ENCODE measurements around the gene EIPR1. TPM values are rescaled to one million over a fixed set of nuclear protein-coding genes. Genes with fewer than 3 reads are reported as not detected.

The EIPR1 gene
- total RNA-seq, 1 experiment from 2014 or later: 36.9 TPM

DNA sequence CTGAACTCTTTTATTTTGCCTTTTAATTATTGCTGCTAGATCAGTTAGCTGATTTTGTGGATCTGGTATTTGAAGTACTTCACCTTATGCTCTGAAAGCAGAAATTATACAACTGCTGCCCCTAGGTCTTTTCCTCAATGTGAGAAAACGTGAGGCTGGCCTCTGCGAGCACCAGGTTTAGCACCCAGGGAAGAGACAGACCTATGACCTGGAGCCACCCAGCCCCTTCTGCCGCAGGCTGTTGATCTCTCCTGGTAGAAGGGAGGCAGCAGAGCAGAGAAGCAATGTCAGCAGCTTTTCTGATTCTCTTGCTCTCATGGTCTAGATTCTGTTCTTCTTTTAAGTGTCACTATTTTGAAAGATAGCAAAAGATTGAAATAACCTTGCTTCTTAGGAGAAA is 21.8 kb upstream of the EIPR1 start:
- Histone ChIP-seq H3K36me3 (ENCODE audit: control insufficient read depth, insufficient read depth, low read length) (peaks cover 1% of the 10 kb centered on the region; the same call in 1 of the 2 replicates), H3K27me3 (replicated peaks; ENCODE audit: control insufficient read depth, insufficient read depth, low read length) (no peaks in the 10 kb centered on the region), H3K4me3 (ENCODE audit: low read depth, low read length) (no peak overlapping the region), H3K9me3 (peaks cover 15% of the 10 kb centered on the region), H3K4me1 (no peaks in the 10 kb centered on the region)
- no peaks in the 10 kb centered on the region for H3K27me3 Mint-ChIP-seq (ENCODE audit: insufficient read depth, unreplicated experiment)
- intact Hi-C loops (cut with micrococcal nuclease; ENCODE audit: unreplicated experiment): no loop called here
- ChIA-PET CTCF (no interaction called here), POLR2A (no interaction called here)
- H3K9me3 Mint-ChIP-seq (ENCODE audit: unreplicated experiment): peaks cover 11% of the 10 kb centered on the region
- no peak overlapping the region for H3K4me3 Mint-ChIP-seq (ENCODE audit: unreplicated experiment)
- no peaks in the 10 kb centered on the region for H3K4me1 Mint-ChIP-seq (ENCODE audit: low read depth, unreplicated experiment)
- TF ChIP-seq, protein P1, sequence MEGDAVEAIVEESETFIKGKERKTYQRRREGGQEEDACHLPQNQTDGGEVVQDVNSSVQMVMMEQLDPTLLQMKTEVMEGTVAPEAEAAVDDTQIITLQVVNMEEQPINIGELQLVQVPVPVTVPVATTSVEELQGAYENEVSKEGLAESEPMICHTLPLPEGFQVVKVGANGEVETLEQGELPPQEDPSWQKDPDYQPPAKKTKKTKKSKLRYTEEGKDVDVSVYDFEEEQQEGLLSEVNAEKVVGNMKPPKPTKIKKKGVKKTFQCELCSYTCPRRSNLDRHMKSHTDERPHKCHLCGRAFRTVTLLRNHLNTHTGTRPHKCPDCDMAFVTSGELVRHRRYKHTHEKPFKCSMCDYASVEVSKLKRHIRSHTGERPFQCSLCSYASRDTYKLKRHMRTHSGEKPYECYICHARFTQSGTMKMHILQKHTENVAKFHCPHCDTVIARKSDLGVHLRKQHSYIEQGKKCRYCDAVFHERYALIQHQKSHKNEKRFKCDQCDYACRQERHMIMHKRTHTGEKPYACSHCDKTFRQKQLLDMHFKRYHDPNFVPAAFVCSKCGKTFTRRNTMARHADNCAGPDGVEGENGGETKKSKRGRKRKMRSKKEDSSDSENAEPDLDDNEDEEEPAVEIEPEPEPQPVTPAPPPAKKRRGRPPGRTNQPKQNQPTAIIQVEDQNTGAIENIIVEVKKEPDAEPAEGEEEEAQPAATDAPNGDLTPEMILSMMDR (IDR thresholded peaks at IDR 0.05; ENCODE audit: insufficient read depth in 1 of 2, low read depth in 1 of 2, low read length in 1 of 2, severe bottlenecking in 1 of 2, unreplicated experiment in 1 of 2): no peak
- peaks cover 36% of the 10 kb centered on the region for H3K36me3 Mint-ChIP-seq (ENCODE audit: insufficient read depth, unreplicated experiment)
- no peak for DNase-seq
- BruUV-seq (replicated peaks): no TSS peak
- H3K27ac Mint-ChIP-seq (ENCODE audit: unreplicated experiment): no peak overlapping the region

DNA sequence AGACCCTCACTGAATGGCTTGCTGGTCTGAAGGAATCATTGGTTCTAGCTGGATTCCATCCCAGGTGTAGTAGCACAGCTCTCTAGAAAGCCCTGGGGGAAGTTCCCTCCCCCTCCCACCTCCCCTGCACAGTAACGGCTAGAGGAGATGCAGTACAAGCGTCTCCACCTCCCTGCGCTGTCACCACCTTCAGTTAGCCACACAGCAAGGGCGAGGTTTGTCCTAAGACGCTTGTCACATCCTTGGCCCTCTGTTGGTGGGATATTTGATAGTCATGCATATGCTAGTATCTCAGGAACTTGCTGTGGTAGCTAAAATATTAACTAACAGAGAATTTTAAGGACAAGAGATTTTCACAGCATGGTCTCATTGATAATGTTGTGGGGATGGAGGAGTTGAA is 21.2 kb upstream of the EIPR1 start:
- Mint-ChIP-seq H3K4me1 (ENCODE audit: low read depth, unreplicated experiment) (no peaks in the 10 kb centered on the region), H3K9me3 (ENCODE audit: unreplicated experiment) (peaks cover 11% of the 10 kb centered on the region), H3K4me3 (ENCODE audit: unreplicated experiment) (no peak overlapping the region), H3K27me3 (ENCODE audit: insufficient read depth, unreplicated experiment) (no peaks in the 10 kb centered on the region), H3K36me3 (ENCODE audit: insufficient read depth, unreplicated experiment) (peaks cover 33% of the 10 kb centered on the region), H3K27ac (ENCODE audit: unreplicated experiment) (no peak overlapping the region)
- TF ChIP-seq, protein P1 (IDR thresholded peaks at IDR 0.05; ENCODE audit: insufficient read depth in 1 of 2, low read depth in 1 of 2, low read length in 1 of 2, severe bottlenecking in 1 of 2, unreplicated experiment in 1 of 2): no peak
- Histone ChIP-seq H3K27me3 (replicated peaks; ENCODE audit: control insufficient read depth, insufficient read depth, low read length) (no peaks in the 10 kb centered on the region), H3K4me1 (no peaks in the 10 kb centered on the region), H3K4me3 (ENCODE audit: low read depth, low read length) (no peak overlapping the region), H3K36me3 (ENCODE audit: control insufficient read depth, insufficient read depth, low read length) (peaks cover 1% of the 10 kb centered on the region; the same call in 1 of the 2 replicates), H3K9me3 (peaks cover 15% of the 10 kb centered on the region)
- DNase-seq: no peak
- CTCF ChIA-PET: no interaction called here
- no TSS peak for BruUV-seq (replicated peaks)
- intact Hi-C loops (cut with micrococcal nuclease; ENCODE audit: unreplicated experiment): no loop called here
- POLR2A ChIA-PET: no interaction called here

- Mint-ChIP-seq H3K27ac (ENCODE audit: unreplicated experiment) (no peak overlapping the region), H3K36me3 (ENCODE audit: insufficient read depth, unreplicated experiment) (peaks cover 32% of the 10 kb centered on the region), H3K4me3 (ENCODE audit: unreplicated experiment) (no peak overlapping the region), H3K4me1 (ENCODE audit: low read depth, unreplicated experiment) (no peaks in the 10 kb centered on the region), H3K9me3 (ENCODE audit: unreplicated experiment) (peaks cover 11% of the 10 kb centered on the region), H3K27me3 (ENCODE audit: insufficient read depth, unreplicated experiment) (no peaks in the 10 kb centered on the region)
- TF ChIP-seq, protein P1 (IDR thresholded peaks at IDR 0.05; ENCODE audit: insufficient read depth in 1 of 2, low read depth in 1 of 2, low read length in 1 of 2, severe bottlenecking in 1 of 2, unreplicated experiment in 1 of 2): no peak
- intact Hi-C loops (cut with micrococcal nuclease; ENCODE audit: unreplicated experiment): no loop called here
- ChIA-PET CTCF (no interaction called here), POLR2A (no interaction called here)
- no peaks in the 10 kb centered on the region for H3K4me1 ChIP-seq
- H3K27me3 ChIP-seq (replicated peaks; ENCODE audit: control insufficient read depth, insufficient read depth, low read length): no peaks in the 10 kb centered on the region
- H3K4me3 ChIP-seq (ENCODE audit: low read depth, low read length): no peak overlapping the region
- H3K9me3 ChIP-seq: peaks cover 15% of the 10 kb centered on the region
- no peak for DNase-seq
- BruUV-seq (replicated peaks): no TSS peak
- H3K36me3 ChIP-seq (ENCODE audit: control insufficient read depth, insufficient read depth, low read length): no peaks in the 10 kb centered on the region
Measured at GRCh38 chr2:3396920-3397559, 19.4 kb upstream of the EIPR1 start.
